Measurements from ENCODE around the gene RAB4A.

RAB4A gene

DNA sequence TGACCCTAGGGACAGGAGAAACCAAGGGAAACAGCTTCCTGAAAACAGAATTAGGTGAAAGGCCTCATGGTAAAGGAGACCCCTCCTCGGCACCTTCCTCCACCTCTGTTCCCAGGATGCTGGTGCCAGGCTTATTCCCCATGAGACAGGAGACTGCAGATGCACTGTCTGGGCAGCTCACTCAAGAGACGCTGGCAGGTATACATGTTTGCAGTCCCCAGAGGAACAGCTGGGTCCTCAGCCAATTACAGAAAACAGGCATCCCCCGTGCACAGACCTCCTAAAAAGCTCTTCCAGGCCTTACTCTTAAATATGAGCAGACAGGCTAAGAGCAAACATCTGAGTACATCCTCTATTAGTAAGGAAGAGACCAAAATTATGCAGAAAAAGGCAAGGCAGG is 65.4 kb downstream of the RAB4A start:
- no peak for TF ChIP-seq CTCF (IDR thresholded peaks at IDR 0.05; ENCODE audit: control insufficient read depth, insufficient read depth, low read depth, low read length, missing control alignments)
- H3K4me3 ChIP-seq (ENCODE audit: control insufficient read depth, low read depth, low read length) = no peak overlapping the region
- no peak for DNase-seq (ENCODE audit: low read depth)

DNA sequence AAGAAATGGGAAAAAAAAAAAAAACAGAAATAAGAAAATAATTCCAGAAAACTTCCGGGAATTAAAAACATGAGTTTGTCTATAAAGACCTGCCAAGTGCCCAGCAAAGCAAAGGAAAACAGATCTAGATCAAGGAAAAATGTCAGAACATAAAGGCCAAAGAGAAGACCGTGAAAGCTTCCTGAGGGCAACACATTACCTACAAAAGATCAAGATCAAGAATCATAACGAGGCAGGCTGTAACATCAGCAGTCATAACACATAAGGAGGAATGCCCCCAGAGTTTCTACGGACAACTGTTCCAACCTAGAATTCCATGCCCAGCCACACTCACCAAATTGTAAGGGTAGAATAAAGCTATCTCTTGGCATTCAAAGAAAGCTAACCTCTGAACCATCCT is 68.2 kb downstream of the RAB4A start:
- H3K4me3 ChIP-seq (ENCODE audit: control insufficient read depth, low read depth, low read length) = no peak overlapping the region
- no peak for DNase-seq (ENCODE audit: low read depth)
- TF ChIP-seq CTCF (IDR thresholded peaks at IDR 0.05; ENCODE audit: control insufficient read depth, insufficient read depth, low read depth, low read length, missing control alignments) = no peak

- no peak overlapping the region for H3K4me3 ChIP-seq (ENCODE audit: control insufficient read depth, low read depth, low read length)
- no peak for DNase-seq (ENCODE audit: low read depth)
Observed at GRCh38 chr1:229339520-229339919, 68.6 kb downstream of the RAB4A start.

DNA sequence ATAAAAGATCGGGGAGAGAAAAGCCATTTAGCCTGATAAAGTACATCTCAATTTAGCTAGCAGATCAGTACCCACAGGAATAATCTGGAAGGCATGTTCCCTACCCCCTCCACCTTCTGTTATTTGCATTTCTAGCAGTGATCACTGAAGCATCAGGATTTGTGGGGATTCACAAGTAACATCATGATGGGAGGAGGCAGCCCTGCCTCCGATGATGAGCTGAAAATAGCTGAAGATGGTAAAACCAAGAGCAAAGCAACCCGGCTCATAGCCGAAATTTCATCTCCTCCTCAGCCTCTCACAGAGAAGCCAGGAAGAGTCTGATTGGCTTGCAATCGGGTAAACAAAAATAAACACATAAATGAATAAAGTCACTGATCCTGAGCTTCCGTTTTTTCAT is 69.6 kb downstream of the RAB4A start:
- no peak for TF ChIP-seq CTCF (IDR thresholded peaks at IDR 0.05; ENCODE audit: control insufficient read depth, insufficient read depth, low read depth, low read length, missing control alignments)
- no peak overlapping the region for H3K4me3 ChIP-seq (ENCODE audit: control insufficient read depth, low read depth, low read length)
- no peak for DNase-seq (ENCODE audit: low read depth)

More at GRCh38 chr1:229339520-229339919, 68.6 kb downstream of the RAB4A start:
- TF ChIP-seq CTCF (IDR thresholded peaks at IDR 0.05; ENCODE audit: control insufficient read depth, insufficient read depth, low read depth, low read length, missing control alignments) = no peak

- no peak for TF ChIP-seq CTCF (IDR thresholded peaks at IDR 0.05; ENCODE audit: control insufficient read depth, insufficient read depth, low read depth, low read length, missing control alignments)
- peak overlapping the region; percentile 64 for H3K4me3 ChIP-seq (ENCODE audit: control insufficient read depth, low read depth, low read length)
- DNase-seq (ENCODE audit: low read depth) = no peak
Observed at GRCh38 chr1:229341774-229342655, 71.1 kb downstream of the RAB4A start.

DNA sequence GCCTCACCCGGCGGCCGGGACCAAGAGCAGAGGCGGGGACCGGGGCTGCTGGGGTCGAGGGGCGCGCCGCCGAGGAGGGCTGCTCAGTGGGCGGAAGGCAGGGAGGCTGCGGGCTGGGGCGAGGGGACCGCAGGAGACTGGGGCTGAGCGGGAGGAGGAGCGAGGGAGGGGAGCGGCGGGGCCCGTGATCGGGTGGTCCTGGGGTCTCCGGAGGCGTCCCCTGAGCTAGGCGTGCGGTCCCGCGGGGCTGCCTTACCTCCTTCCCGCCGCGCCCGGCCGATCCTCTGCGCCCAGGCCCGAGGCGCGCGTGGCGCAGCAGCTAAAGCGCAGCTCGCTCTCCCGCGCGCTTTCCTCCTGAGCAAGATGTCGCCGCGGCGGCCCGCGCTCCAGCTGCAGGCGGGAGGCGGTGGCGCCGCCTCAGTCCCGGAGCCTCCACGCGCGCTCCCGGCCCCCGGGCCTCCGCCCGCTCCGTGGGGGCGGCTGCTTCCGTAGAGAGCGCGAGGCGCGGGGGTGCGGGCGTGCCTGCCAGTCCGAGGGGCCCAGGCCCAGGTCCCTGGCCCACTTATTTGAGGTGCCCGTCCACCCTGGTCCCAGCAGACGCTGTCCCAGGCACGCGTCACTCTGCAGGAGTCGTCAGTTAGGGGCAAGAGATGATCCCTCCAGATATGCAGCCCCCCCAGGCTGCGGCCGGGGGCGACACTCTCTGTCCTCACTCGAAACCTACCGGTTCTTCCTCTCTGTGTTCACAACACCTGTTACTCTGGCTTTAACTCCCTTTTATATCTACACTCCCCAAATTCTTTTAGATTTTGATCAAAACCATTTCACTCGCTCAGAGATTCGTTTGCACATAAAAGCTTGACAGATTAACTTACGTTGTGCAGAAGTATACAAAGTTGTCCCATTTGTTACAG is 72.0 kb downstream of the RAB4A start, which contains the start of gene CCSAP:
CCSAP (minus strand) TSS at position 392 of the 914 bp plus-strand sequence. CDS start 582 bp downstream, outside the sequence.
- DNase-seq (ENCODE audit: low read depth) = no peak
- peak within 1 kb of the TSS; percentile 64 for H3K4me3 ChIP-seq (ENCODE audit: control insufficient read depth, low read depth, low read length)
- TF ChIP-seq CTCF (IDR thresholded peaks at IDR 0.05; ENCODE audit: control insufficient read depth, insufficient read depth, low read depth, low read length, missing control alignments) = no peak

Measured in AG09309 (cell line).